ENCODE results near the gene ZDHHC11B.

Gene ZDHHC11B

DNA sequence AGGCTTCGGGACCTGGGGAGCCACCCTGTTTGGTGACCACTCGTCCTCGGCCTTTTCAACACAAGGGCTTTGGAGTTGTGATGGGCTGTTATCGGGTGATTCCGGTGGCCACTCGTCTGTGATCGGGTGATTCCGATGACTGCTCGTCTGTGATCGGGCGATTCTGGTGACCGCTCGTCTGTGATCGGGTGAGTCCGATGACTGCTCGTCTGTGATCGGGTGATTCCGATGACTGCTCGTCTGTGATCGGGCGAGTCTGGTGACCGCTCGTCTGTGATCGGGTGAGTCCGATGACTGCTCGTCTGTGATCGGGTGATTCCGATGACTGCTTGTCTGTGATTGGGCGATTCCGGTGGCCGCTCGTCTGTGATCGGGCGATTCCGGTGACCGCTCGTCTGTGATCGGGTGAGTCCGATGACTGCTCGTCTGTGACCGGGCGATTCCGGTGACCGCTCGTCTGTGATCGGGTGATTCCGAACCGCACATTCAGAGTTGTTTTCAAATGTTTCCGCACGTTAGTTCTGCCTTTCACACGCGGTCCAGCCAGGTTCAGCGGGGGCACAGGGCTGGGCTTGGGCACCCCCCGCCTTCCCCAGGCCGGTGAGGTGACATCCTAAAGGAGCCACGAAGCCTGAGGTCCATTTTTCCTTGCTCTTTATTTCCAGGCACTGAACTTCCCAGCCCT, 121.6 kb downstream of the ZDHHC11B start:
- DNase-seq (ENCODE audit: low read depth in 1 of 2, low spot score in 1 of 2): no peak

GRCh38 chr5:661891-662750, 122.4 kb downstream of the ZDHHC11B start:
- no peak for DNase-seq (ENCODE audit: low read depth in 1 of 2, low spot score in 1 of 2)

- no peak for DNase-seq (ENCODE audit: low read depth in 1 of 2, low spot score in 1 of 2)
Measured at GRCh38 chr5:660491-661030, 124.0 kb downstream of the ZDHHC11B start.

All from stimulated activated CD4-positive, alpha-beta T cell treated with anti-CD3 and anti-CD28 coated beads, Interleukin-15, amount 100 ng/mL, for 1 hour (primary cell).